GM12864 (cell line): ENCODE measurements around the gene ID2.

ENCODE experiments used
- DNase-seq: peaks from one replicate; pipeline ENCODE4 v3.0.0-alpha.2; 2011; ENCODE audit warnings: low read depth
- H3K4me3 ChIP-seq: 2 replicates; pipeline ENCODE4 v1.5.1; 2011; ENCODE audit warnings: mild to moderate bottlenecking, low read depth, low read length, control low read depth
- CTCF ChIP-seq: IDR thresholded peaks from 2 replicates; pipeline ENCODE4 v1.5.1; 2011; ENCODE audit warnings: low read depth, mild to moderate bottlenecking, moderate library complexity, low read length, control low read depth, inconsistent platforms; ENCODE audit errors: missing control alignments

Gene ID2

DNA sequence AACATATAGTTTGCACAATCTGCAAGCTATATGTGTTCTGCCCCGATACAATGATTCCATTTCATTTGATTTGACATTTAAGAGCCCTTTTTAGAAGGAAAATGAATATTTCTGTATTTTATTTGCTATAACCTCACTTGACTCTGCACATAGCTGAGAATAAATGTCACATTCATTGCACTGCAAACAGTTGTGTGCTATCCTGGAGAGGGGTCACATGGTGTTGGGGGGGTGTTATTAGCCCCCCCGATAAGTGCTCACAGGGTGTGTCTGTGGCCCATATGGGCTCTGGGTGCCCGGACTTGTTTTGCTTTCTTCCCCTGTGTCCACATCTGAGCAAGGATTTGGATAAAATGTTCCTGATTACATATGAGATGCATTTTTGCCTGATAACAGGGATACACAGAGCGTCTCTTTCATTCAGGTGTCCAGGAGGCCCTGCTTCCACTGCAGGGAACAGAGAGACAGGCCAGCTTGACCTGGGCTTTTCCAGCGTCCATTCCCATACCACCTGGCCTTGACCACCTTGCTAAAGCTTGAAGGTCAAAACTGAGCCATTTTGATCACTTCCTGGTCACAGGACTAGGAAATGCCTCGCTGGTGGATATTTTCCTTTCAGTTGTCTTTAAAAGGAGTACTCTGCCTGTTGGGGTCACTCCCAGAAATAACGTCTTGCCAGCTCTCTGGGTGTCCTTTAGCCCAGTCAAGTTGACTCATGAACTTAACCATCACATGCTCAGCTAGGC lies 38.4 kb upstream of the ID2 start:
- TF ChIP-seq CTCF = no peak
- no peak for DNase-seq
- H3K4me3 ChIP-seq = no peak overlapping the region

GRCh38 chr2:8643996-8644356 lies 37.9 kb upstream of the ID2 start:
- TF ChIP-seq CTCF = no peak
- no peak overlapping the region for H3K4me3 ChIP-seq
- DNase-seq = no peak

DNA sequence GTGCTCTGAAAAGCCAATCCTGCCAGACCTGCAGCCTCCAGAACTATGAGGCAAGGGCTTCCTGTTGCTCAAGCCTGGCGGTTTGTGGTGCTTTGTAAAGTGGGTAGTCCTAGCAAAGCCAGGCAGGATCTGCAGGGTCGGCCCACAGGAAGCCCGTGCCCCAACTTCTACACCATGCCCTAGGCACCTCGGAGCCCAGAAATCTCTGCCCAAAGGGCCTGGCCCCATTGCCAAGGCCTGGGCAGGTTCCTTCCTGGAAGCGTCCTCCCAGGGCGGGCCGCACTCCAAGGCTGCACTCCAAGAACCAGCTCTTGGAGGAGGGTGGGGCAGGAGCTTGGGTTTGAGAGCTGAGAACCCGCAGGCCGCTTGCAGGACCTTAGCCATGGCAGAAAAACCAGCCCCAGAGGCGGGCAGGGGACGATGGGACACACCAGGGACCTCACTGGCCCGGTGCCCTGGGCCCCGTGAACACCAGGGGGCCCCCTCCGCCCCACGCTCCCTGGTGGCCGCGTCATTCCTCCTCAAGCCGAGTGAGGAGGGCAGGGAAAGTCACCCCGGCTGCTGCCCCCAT lies 37.2 kb upstream of the ID2 start:
- TF ChIP-seq CTCF = no peak
- H3K4me3 ChIP-seq = no peak overlapping the region
- no peak for DNase-seq

DNA sequence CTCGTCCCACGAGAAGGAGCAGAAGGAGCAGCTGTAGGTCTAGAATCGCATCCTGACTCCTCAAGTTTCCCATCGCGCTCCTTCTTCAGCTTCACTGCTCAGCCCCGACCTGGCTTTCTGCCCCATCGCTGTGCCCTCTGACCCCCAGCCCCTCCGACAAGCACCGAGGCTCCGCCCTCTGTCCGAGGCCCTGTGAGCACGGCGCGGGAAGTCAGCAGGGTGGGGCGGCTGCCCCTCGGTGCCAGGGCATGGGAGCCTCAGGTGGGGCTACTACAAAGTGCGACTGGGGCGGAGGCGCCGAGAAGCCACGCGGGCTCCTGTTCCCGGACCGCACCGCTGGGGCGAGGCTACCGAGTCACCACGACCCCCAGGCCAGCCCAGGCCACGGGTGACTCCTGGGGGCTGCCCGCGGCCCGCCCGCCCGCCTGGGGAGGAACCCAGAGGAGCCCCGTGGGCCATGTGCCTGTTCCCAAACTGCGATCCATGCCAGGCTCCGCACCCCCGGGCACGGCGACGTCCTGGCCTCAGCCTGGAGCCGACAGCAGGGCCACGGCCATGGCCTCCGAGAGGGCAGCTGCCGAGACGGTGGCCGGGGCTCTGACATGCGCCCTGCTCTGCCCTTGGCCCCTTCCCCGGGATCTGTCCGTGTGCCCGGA lies 36.6 kb upstream of the ID2 start:
- no peak overlapping the region for H3K4me3 ChIP-seq
- DNase-seq = no peak
- no peak for TF ChIP-seq CTCF

- H3K4me3 ChIP-seq = no peak overlapping the region
- no peak for TF ChIP-seq CTCF
- no peak for DNase-seq
Observed at GRCh38 chr2:8646731-8647461, 35.0 kb upstream of the ID2 start.

DNA sequence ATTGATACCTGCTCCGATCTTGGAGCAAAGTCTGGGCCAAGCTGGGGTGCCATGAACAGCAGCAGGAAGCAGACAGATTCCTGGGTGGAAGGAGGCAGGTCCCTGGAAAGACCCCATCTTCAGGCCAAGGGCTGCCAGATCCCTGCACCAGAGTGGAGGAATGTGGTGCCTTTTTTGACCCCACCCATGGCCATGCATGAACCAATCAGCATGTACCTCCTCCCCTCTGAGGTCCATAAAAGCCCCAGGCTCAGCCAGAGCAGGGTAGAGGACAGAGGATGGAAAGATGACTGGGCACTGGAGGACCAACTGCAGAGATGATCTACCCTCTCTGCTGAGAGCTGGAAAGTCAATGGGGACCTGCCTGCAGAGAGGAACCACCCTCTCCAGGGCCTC lies 34.4 kb upstream of the ID2 start:
- no peak for TF ChIP-seq CTCF
- DNase-seq = no peak
- H3K4me3 ChIP-seq = no peak overlapping the region
